ENCODE measurements around the gene ZNRF4.

DNA sequence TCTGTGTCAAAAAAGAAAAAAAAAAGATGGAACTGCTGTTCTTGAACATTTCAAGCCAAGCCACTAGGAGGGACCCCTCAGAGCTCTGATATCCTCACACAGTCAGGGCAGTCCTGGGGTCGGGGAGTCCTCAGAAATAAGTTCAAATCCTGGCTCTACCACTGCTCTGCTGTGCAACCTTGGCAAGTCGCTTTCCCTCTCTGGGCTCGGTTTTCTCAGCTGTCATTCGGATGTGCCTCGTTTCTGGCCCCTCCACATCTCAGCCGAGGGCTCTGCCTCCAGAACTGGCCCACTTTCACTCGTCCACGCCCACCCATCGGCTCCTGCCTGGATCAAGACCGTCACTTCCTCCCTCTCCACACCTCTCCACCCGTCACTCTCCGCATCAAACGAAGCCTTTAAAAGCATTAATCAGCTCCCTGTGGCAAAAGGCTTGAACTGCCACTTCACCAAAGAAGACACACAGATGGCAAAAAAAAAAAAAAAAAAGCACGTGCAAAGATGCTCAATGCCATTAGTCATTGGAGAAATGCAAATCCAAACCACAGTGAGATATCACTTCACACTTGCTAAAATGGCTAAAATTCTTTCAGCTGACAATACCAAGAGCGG is 7.4 kb upstream of the ZNRF4 start:
- TF ChIP-seq, protein P1, sequence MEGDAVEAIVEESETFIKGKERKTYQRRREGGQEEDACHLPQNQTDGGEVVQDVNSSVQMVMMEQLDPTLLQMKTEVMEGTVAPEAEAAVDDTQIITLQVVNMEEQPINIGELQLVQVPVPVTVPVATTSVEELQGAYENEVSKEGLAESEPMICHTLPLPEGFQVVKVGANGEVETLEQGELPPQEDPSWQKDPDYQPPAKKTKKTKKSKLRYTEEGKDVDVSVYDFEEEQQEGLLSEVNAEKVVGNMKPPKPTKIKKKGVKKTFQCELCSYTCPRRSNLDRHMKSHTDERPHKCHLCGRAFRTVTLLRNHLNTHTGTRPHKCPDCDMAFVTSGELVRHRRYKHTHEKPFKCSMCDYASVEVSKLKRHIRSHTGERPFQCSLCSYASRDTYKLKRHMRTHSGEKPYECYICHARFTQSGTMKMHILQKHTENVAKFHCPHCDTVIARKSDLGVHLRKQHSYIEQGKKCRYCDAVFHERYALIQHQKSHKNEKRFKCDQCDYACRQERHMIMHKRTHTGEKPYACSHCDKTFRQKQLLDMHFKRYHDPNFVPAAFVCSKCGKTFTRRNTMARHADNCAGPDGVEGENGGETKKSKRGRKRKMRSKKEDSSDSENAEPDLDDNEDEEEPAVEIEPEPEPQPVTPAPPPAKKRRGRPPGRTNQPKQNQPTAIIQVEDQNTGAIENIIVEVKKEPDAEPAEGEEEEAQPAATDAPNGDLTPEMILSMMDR (IDR thresholded peaks at IDR 0.05; ENCODE audit: extremely low read depth in 1 of 2, insufficient read depth in 1 of 2, low read depth in 1 of 2, low read length in 2 of 2): no peak
- no peak for TF ChIP-seq FOS (IDR thresholded peaks at IDR 0.05; ENCODE audit: borderline replicate concordance, insufficient read depth, low read length)
- no peak for TF ChIP-seq POLR2A (IDR thresholded peaks at IDR 0.05; ENCODE audit: low read depth, low read length)
- TF ChIP-seq, protein P2, sequence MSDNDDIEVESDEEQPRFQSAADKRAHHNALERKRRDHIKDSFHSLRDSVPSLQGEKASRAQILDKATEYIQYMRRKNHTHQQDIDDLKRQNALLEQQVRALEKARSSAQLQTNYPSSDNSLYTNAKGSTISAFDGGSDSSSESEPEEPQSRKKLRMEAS (IDR thresholded peaks at IDR 0.05; ENCODE audit: insufficient read depth, insufficient read length): no peak
- TF ChIP-seq POLR2AphosphoS5 (IDR thresholded peaks at IDR 0.05; ENCODE audit: insufficient read depth, low read depth, low read length): no peak
- TF ChIP-seq EZH2 (IDR thresholded peaks at IDR 0.05; ENCODE audit: borderline replicate concordance, low read depth, low read length, severe bottlenecking): no peak
- TF ChIP-seq MYC (IDR thresholded peaks at IDR 0.05; ENCODE audit: low read depth, low read length): no peak
- TF ChIP-seq JUN (IDR thresholded peaks at IDR 0.05; ENCODE audit: borderline replicate concordance, insufficient read depth, insufficient read length, low read depth): no peak
- TF ChIP-seq GATA2 (IDR thresholded peaks at IDR 0.05; ENCODE audit: insufficient read depth, insufficient read length, low read depth, low read length): no peak
